COLO829 (cell line): ENCODE measurements around the gene ABHD12B.
A peak's percentile ranks its signal among the peaks of the same experiment; 100 is the strongest.
"Not testable (repeated sequence)": the region's sequence is repeated elsewhere in the genome, so short reads cannot be mapped to it uniquely, and the experiment has no call there.

Source experiments
- DNase-seq: peaks from one replicate; pipeline ENCODE4 v3.0.0; 2012; ENCODE audit warnings: low spot score

ABHD12B gene

GRCh38 chr14:50897005-50897404 is 25.2 kb downstream of the ABHD12B start:
- DNase-seq = not testable (repeated sequence)

DNA sequence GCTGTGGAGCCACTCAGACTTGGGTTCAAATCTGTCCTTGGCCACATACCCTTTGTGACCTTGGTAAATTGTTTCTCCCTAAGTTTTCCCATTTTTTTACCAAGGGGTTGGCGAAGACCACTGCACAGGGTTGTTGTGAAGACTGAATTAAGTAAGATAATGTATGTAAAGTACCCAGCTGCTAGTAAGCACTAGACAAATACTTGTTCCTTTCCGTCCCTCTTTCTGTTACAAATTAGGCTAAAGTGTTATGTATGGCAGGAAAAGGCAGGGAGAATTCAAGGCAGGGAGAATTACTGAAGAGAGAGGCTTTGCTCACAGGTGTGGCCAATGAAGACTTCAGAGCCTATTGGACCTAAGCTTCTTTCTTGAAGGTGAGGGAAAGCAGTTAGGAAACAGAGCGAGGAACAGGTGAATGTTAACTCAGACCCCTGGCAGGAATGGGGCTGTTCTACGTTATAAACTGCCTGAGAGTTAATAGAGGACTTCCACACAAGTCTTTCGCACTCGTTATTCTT is 25.9 kb downstream of the ABHD12B start:
- DNase-seq = no peak

DNA sequence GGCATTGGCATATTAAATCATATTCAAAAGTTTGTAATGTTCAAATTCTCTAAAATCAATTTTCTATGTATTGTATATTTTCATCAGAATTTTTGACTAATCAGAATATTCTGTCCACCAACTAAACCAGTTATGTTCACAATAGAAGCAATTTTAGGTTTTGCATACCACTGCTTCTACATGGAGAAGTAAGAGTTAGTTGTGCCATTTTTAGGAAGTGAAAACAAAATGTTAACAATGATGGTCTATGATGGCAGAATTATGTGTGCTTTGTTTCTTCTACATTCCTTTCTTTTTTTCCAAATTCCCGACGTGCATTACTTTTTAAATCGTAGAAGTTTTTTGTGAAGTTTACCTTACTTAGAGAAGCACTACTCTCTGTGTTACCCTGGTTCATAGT is 29.5 kb downstream of the ABHD12B start:
- no peak for DNase-seq

DNA sequence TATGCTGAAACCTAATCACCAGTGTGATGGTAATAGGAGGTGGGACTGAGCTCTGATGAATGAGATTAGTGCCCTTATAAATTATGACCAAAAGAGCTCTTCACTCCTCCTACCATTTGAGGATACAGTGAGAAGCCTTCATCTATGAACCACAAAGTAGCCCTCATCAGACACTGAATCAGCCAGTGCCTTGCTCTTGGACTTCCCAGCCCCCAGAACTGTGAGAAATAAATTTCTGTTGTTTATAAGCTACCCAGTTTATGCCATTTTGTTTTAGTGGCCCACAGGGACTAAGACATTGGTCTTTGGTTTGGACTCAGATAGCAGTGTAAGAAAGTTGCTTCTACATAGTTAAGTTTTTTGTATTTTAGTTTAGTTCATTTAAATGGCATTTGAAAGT is 32.9 kb downstream of the ABHD12B start:
- DNase-seq = no peak

DNA sequence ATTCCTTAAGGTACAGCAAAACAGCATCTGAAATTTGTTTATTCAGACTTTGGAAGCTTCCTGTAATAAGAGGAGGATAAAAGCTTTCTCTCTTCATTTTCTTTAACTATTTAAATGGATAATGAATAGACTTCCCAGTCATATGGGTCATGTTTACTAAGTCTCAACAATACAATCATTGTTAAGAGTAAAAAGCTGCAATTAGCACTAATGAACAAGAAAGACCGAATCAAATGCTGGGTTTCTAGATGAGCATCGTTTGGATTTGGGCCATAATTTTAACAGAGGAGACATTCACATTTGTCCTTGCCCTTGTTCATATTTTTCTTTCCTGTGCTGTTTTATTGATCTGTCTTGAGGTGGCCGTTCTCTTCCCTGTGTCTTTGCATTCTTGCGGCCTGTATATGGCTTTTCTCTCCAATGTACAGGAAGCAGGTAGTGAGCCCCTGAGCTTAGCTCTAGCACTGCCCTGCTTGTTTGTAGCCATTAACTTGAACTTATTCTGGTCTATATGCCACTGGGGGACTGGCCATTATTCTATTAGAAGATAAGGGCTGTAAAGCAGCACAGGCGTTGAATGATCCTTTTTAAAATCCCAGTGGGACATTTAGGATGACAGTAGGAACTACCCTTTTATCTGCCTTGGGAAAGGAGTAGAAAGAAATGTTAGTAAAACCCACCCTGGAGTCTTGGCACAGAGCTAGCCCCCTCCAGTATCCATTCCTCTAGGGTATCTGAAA is 34.6 kb downstream of the ABHD12B start:
- peak; percentile 79 for DNase-seq

- no peak for DNase-seq
Measured at GRCh38 chr14:50910495-50911420, 38.9 kb downstream of the ABHD12B start.

DNA sequence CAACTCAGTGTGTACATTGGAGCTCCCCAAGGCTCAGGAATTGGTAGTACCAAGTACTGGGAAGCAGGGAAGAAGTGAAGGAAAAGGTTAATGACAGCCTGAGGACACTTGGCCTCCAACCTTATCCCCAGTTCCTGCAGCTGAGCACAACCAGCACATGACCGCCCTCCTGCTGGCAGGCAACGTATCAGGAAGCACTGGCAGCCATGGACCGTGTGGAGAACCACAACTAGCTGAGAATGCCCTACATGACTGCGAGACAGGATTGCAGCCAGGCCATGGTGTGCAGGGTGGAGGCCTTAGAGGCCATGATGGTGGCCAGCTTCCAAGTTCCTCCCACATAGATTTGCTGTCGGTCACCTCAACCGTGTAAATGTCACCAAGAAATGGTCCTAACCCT is 45.6 kb downstream of the ABHD12B start:
- DNase-seq = no peak

GRCh38 chr14:50919524-50919923 is 47.7 kb downstream of the ABHD12B start:
- DNase-seq = not testable (repeated sequence)

- peak; percentile 82 for DNase-seq
Measured at GRCh38 chr14:50920482-50921230, 48.8 kb downstream of the ABHD12B start.

DNA sequence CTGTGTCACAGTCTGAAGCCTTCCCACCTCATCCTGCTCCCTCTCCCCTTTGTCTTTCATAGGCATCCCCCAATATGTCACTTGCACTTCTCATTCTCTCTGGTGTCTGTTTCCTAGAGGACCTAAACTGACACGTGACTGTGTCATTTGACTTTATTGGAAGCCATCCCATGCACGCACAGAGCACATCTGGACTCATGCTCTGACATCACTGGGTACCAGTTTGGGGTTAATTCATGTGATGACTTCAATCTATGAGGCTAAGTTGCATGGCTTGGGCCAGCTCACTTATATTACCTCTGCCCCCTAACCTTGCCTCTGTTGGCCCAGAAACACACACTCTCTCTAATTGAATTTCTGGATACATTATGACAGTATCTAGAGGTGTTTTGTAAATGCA is 51.0 kb downstream of the ABHD12B start:
- DNase-seq = no peak

DNA sequence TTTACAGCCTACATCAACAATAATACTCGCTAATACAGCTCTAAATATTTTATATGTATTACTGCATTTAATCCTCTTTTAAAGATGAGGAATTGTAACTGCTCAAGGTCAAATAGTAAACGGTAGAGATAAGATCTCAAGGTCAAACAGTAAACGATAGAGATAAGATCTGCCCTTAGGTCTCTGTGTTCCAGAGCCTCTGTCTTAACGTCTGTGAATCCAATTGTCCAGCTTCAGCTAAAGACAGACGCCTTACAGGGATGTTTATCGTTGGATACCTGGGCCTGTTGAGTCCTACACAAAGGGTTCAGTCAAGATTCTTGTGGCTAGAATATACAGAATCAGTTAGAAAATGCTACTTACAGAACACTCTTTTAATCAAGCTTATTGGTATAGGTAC is 52.4 kb downstream of the ABHD12B start:
- no peak for DNase-seq

- no peak for DNase-seq
Measured at GRCh38 chr14:50924843-50925242, 53.0 kb downstream of the ABHD12B start.

DNA sequence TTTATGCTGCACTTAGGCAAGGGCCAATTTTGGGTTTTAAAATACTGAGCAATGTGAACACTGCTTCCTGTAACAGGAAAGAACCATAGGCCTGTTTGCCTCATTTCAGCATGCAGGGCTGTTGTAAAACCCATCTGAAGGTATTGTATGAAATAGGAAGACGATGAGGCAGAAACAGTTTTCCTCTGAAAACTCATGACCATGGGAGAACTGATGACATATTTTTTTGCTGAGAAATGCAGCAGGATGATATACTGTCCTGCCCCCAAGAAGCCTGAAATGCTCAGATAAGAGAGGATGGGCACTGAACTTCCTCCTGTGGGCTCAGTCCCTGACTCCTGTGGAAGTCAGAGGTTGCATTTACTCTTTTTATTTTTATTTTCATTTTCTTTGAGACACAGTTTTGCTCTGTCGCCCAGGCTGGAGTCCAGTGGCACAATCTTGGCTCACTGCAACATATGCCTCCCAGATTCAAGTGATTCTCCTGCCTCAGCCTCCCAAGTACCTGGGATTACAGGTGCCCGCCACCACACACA is 55.1 kb downstream of the ABHD12B start:
- no peak for DNase-seq

GRCh38 chr14:50928002-50928635 is 56.3 kb downstream of the ABHD12B start:
- DNase-seq = no peak

- no peak for DNase-seq
Measured at GRCh38 chr14:50929506-50929905, 57.7 kb downstream of the ABHD12B start.

- DNase-seq = no peak
Measured at GRCh38 chr14:50931559-50931958, 59.7 kb downstream of the ABHD12B start.

DNA sequence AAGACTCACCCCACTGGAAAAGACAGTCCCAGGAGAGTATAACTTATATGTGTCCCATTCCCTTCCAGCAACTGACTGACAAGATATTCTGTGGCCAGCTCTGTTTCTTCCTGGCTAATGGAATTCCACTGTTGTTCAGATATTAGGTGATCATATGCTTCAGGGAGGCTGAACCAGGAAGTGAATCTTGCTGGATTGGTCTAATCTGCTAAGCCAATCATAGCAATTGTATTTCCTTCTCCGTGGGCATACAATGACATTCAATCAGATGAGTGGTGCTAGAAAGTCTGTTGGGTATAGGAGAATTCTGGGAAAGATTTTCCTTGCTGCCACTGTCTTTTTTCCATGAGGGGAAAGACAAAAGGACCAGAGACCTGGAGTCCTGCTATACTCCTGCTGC is 60.3 kb downstream of the ABHD12B start:
- DNase-seq = no peak

DNA sequence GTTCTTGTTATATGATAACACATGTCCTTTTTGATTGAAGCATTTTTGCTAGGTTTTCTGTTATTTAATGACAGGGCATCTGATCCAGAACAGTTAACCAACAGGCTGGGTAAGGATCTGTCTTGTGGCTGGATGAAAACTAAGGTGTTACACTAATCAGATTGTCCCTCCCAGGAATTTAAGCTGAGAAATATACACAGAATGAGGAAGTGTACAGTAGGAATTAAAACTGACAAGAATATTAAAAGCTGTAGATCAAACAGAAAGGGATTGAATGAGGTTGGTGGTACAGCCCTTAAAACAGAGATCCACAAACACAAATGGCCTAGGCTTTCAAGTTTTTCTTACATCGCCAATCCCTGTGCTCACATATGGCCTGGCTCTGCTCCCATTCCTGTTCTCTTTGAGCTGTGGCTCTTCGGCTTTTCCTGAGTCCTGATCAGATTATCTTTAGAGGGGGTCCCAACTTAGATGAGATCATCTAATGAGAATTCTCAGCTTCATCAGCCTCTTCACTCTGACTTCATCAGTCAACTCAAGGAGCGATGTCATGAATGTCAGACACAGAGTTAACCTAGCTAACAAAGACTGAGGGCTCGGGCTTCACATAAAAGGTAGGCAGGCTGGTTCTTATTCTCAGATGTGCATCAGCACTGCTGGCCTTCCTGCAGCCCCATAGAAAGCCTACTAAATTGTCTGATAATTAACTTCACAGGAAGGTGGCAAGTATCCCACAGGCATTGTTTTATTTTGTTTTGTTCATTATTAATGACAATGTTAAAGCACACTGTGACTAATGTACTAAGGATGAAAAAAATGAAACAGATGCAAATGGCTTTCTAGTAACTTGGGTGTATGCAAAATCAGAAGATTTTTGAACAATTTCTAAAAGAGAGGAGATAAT is 61.0 kb downstream of the ABHD12B start:
- no peak for DNase-seq

DNA sequence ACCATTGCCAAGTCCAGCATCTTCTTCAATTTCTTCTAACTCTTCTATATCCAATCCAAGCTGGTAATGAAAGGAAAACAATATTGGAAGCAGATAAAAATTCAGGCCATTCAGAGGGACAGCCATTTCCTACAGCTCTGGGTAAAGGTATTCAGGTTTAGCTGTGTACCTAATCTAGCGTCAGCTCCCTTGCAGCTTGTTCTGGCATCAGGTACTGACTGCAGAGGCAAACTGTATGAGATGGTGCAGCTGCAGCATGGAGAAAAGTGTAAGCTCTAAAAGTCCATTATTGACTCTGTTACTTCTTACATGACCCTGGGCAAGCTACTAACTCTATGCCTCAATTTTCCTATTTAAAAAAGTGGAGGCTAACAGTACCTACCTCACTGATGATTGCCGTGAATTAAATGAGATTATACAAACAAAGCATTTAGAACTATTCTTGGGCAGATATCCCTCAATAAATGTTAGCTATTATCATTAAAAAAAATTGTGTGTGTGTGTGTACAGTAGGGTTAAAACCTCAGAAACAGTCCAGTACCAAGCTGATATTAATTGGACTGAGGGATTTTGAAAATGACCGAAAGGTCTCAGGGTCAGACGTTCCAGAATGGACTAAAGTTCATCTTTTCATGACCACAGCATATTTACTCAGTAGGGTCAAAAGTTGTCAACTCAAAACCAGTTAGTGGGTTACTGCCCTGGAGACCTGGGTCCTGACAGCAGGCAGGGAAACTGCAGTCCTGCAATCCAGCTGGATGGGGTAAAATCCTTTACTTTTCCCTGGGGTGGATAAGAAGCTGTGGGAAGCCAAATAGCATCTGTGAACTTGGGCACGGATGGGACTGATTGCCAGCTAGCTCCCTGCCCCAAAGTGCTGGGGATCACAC is 63.5 kb downstream of the ABHD12B start:
- DNase-seq = no peak

DNA sequence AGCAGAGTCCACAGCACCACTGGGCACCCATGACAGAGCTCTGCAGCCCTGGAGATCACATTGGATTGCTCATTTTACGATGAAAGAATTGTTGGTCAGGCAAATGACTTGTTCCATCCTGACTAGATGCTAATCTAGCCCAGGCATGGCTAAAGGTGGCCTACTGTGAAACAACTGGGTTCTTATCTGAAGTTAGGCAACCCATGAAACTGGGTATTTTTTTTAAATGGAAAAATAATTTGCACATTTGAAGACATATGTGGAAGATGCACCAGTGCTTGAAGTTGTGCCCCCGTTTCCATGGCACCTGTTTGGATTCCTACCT is 64.1 kb downstream of the ABHD12B start:
- no peak for DNase-seq
